B cell (primary cell): ENCODE measurements around the gene RASGRP4. TPM values are rescaled to one million over a fixed set of nuclear protein-coding genes. Genes with fewer than 3 reads are reported as not detected.

Experiments
- ATAC-seq: fragments of 200-7000 bp; cut with Tn5 transposase; one replicate; pipeline ENCODE4 v1.10.0; 2021; ENCODE audit warnings: low read depth, mild to moderate bottlenecking, moderate number of reproducible peaks, moderate library complexity
- CTCF ChIA-PET: fragments of 350-600 bp; sonication (Branson Sonifier 250); formaldehyde crosslinking; loops from one replicate; lab custom pipeline; 2021; ENCODE audit warnings: antibody characterized with exemption, inconsistent platforms; lab: Charles Lee
- POLR2A ChIA-PET: fragments of 350-600 bp; sonication (Branson Sonifier 250); formaldehyde crosslinking; loops from one replicate; lab custom pipeline; 2021; ENCODE audit warnings: antibody characterized with exemption; lab: Charles Lee
- DNase-seq: peaks from one replicate; pipeline ENCODE4 v3.0.0; 2013
- H2AFZ ChIP-seq: 2 replicates; pipeline ENCODE4 v1.6.1; 2012; ENCODE audit warnings: mild to moderate bottlenecking, low read depth, low read length; ENCODE audit not compliant: insufficient read depth, poor library complexity, severe bottlenecking
- H3K27ac ChIP-seq, 2 donors: 1 replicate in 1 of 2; 2 replicates in 1 of 2; pipeline ENCODE4 v1.5.1; 2012 to 2013; ENCODE audit warnings: low read length in 2 of 2, mild to moderate bottlenecking in 2 of 2, moderate library complexity in 1 of 2
- H3K27me3 ChIP-seq, 4 experiments: fragments of 200-600 bp in 1 of 4; sonication (generic) in 1 of 4; replicated peaks in 1 of 4; 1 replicate in 2 of 4; 2 replicates in 2 of 4; pipeline versions ENCODE4 v1.6.1 to v1.7.0; 2013 to 2016; ENCODE audit warnings: low read length in 3 of 4, mild to moderate bottlenecking in 2 of 4, mixed read lengths in 1 of 4, moderate library complexity in 1 of 4; ENCODE audit not compliant: insufficient read depth in 4 of 4, control insufficient read depth in 3 of 4; ENCODE audit errors: control extremely low read depth in 1 of 4
- H3K36me3 ChIP-seq, 2 experiments: replicated peaks in 1 of 2; 1 replicate in 1 of 2; 2 replicates in 1 of 2; pipeline versions ENCODE4 v1.6.1 to v1.7.1; 2013; ENCODE audit warnings: low read length in 1 of 2; ENCODE audit not compliant: insufficient read depth in 2 of 2, control insufficient read depth in 1 of 2; ENCODE audit errors: control extremely low read depth in 1 of 2, extremely low read depth in 1 of 2
- H3K4me1 ChIP-seq, 2 donors: fragments of 200-600 bp in 1 of 2; sonication (generic) in 1 of 2; 1 replicate in 1 of 2; 2 replicates in 1 of 2; pipeline versions ENCODE4 v1.5.1 to v1.6.1; 2013 to 2017; ENCODE audit warnings: low read length in 2 of 2; ENCODE audit not compliant: control insufficient read depth in 2 of 2, insufficient read depth in 2 of 2
- H3K4me2 ChIP-seq: replicated peaks from 2 replicates; pipeline ENCODE3; 2012; ENCODE audit warnings: mild to moderate bottlenecking, low read depth, low read length; ENCODE audit not compliant: poor library complexity, severe bottlenecking
- H3K4me3 ChIP-seq, 5 experiments: fragments of 200-600 bp in 1 of 5; sonication (generic) in 1 of 5; 1 replicate in 3 of 5; 2 replicates in 2 of 5; pipeline versions ENCODE4 v1.5.1 to v1.7.0; 2011 to 2016; ENCODE audit warnings: low read length in 4 of 5, mild to moderate bottlenecking in 4 of 5, low read depth in 2 of 5, control low read depth in 1 of 5, moderate library complexity in 1 of 5; ENCODE audit not compliant: insufficient read depth in 1 of 5; ENCODE audit errors: control extremely low read depth in 1 of 5, extremely low read depth in 1 of 5
- H3K79me2 ChIP-seq: fragments of 200-600 bp; sonication (generic); one replicate; pipeline ENCODE4 v1.6.0; 2016; ENCODE audit warnings: low read length; ENCODE audit not compliant: control insufficient read depth, insufficient read depth
- H3K9ac ChIP-seq: fragments of 200-600 bp; sonication (generic); 2 replicates; pipeline ENCODE4 v1.6.1; 2017; ENCODE audit warnings: mild to moderate bottlenecking, low read length, moderate library complexity
- H3K9me3 ChIP-seq, 3 donors: one replicate each; pipeline versions ENCODE4 v1.6.1 to v1.7.1; 2013; ENCODE audit warnings: low read length in 2 of 3; ENCODE audit not compliant: control insufficient read depth in 2 of 3, insufficient read depth in 1 of 3; ENCODE audit errors: control extremely low read depth in 1 of 3
- H4K20me1 ChIP-seq: 2 replicates; pipeline ENCODE4 v1.6.0; 2012; ENCODE audit warnings: mild to moderate bottlenecking, low read length; ENCODE audit not compliant: insufficient read depth, control insufficient read depth, poor library complexity, severe bottlenecking
- H3K27ac Mint-ChIP-seq: one replicate; pipeline ENCODE4 v1.8.0; 2021; ENCODE audit warnings: mixed read lengths
- H3K27me3 Mint-ChIP-seq: one replicate; pipeline ENCODE4 v1.8.0; 2021; ENCODE audit warnings: mixed read lengths
- H3K4me1 Mint-ChIP-seq: one replicate; pipeline ENCODE4 v1.8.0; 2021; ENCODE audit warnings: mixed read lengths
- H3K4me3 Mint-ChIP-seq: one replicate; pipeline ENCODE4 v1.8.0; 2021; ENCODE audit warnings: mixed read lengths
- H3K9me3 Mint-ChIP-seq: one replicate; pipeline ENCODE4 v1.8.0; 2022; ENCODE audit warnings: mixed read lengths; ENCODE audit not compliant: insufficient read depth
- EZH2 ChIP-seq: IDR thresholded peaks from 2 replicates; pipeline ENCODE4 v1.6.1; 2012; ENCODE audit warnings: borderline replicate concordance, low read depth, mild to moderate bottlenecking, moderate library complexity, low read length; ENCODE audit not compliant: insufficient read depth, poor library complexity, severe bottlenecking
- WGBS: methylation state at CpG from one replicate; pipeline ENCODE4 v1.1.5; 2013; ENCODE audit warnings: missing lambda C conversion rate; ENCODE audit not compliant: insufficient coverage; 5-methylcytosine and 5-hydroxymethylcytosine counted together
- intact Hi-C: fragments of 100-400 bp; cut with micrococcal nuclease; formaldehyde crosslinking; loops from one replicate; pipeline ENCODE4 v1.10.0; 2022
- polyA plus RNA-seq: library from polyadenylated mRNA; depleted of rRNA; stranded (reverse); fragments of >200 nt; gene quantifications from 2 replicates; pipeline ENCODE4 v1.2.3, GENCODE V29; 2012
- total RNA-seq, 2 donors: library from RNA; stranded (reverse); fragments of 120-200 nt in 1 of 2; gene quantifications; 1 replicate in 1 of 2; 2 replicates in 1 of 2; pipeline versions ENCODE4 v1.2.3 to v1.2.4, GENCODE V29; 2013 to 2022
- TF ChIP-seq, protein P1 (sequence below): fragments of 200-600 bp; IDR thresholded peaks from one replicate; pipeline ENCODE4 v1.8.0; 2022; ENCODE audit warnings: antibody characterized with exemption, mild to moderate bottlenecking

Gene RASGRP4
- total and polyA plus RNA-seq, 2 donors (not counting 1 experiment from before 2014, with no cell fraction given), result 0.20 to 0.98 TPM

DNA sequence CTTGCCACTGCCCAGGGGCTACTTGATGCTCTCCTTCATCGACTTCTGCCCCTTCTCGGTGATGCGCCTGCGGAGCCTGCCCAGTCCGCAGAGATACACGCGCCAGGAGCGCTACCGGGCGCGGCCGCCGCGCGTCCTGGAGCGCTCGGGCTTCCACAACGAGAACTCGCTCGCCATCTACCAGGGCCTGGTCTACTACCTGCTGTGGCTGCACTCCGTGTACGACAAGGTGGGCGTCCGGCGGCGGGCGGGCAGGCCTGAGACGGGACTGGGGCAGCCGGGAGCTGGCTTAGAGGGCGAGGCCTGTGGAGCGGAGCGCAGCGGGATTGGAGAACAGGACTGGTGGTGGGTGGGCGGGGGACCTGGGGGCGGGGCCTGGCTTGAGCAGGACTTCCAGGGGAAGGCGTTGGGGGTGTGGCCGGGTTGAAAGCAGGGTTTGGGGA is 64.4 kb downstream of the RASGRP4 start:
- peak overlapping the region; percentile 91 for H3K4me3 Mint-ChIP-seq
- ChIA-PET CTCF (interaction anchor here (1.4 kb wide), 1 partner anchor 12 kb away, joined by 5 read pairs; the partner anchor contains the start of gene PSMD8), POLR2A (interaction anchor here (0.6 to 1.6 kb wide), 5 partner anchors 13 to 429 kb away, joined by 3 to 8 read pairs (median 4); partner anchors contain the start of genes GGN, PSMD8 and SPRED3)
- Histone ChIP-seq H2AFZ (peak overlapping the region; percentile 87), H4K20me1 (no peaks in the 10 kb centered on the region), H3K9me3 (peaks cover 0 to 8% (median 0%) of the 10 kb centered on the region in 3 donors), H3K4me1 (peaks cover 9 to 20% of the 10 kb centered on the region in 2 donors), H3K27me3 (peaks cover 0 to 27% (median 2%) of the 10 kb centered on the region in 4 experiments), H3K36me3 (no peaks in the 10 kb centered on the region), H3K79me2 (no peaks in the 10 kb centered on the region), H3K27ac (no peak overlapping the region), H3K9ac (peak overlapping the region; percentile 73), H3K4me3 (peak overlapping the region; percentile 14 to 76 (median 62)), H3K4me2 (peak overlapping the region; percentile 99)
- DNase-seq (peak; percentile 77), ATAC-seq (peak; percentile 68)
- H3K9me3 Mint-ChIP-seq, result no peaks in the 10 kb centered on the region
- TF ChIP-seq, protein P1, sequence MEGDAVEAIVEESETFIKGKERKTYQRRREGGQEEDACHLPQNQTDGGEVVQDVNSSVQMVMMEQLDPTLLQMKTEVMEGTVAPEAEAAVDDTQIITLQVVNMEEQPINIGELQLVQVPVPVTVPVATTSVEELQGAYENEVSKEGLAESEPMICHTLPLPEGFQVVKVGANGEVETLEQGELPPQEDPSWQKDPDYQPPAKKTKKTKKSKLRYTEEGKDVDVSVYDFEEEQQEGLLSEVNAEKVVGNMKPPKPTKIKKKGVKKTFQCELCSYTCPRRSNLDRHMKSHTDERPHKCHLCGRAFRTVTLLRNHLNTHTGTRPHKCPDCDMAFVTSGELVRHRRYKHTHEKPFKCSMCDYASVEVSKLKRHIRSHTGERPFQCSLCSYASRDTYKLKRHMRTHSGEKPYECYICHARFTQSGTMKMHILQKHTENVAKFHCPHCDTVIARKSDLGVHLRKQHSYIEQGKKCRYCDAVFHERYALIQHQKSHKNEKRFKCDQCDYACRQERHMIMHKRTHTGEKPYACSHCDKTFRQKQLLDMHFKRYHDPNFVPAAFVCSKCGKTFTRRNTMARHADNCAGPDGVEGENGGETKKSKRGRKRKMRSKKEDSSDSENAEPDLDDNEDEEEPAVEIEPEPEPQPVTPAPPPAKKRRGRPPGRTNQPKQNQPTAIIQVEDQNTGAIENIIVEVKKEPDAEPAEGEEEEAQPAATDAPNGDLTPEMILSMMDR, result peak; percentile 16
- no peak for TF ChIP-seq EZH2
- H3K27ac Mint-ChIP-seq, result peak overlapping the region; percentile 53
- peaks cover 17% of the 10 kb centered on the region for H3K4me1 Mint-ChIP-seq
- under 1% methylated on average over 36 of the region's 37 CpGs for whole genome bisulfite sequencing
- peaks cover 6% of the 10 kb centered on the region for H3K27me3 Mint-ChIP-seq
- intact Hi-C loops, result loop anchor here (1.0 kb wide), 2 partner anchors 13 to 25 kb away; partner anchors contain the start of gene PSMD8
